Upper lobe of left lung (tissue), 6 donors: Measurements from ENCODE around the gene NDFIP2. TPM values are rescaled to one million over a fixed set of nuclear protein-coding genes. Genes with fewer than 3 reads are reported as not detected.
A peak's percentile ranks its signal among the peaks of the same experiment; 100 is the strongest.

Experiments
- ATAC-seq, 2 donors: fragments of 200-7000 bp; cut with Tn5 transposase; one replicate each; pipeline ENCODE4 v1.9.1; 2022; ENCODE audit warnings: mild to moderate bottlenecking in 2 of 2, moderate library complexity in 2 of 2; ENCODE audit not compliant: low FRiP score in 2 of 2
- DNase-seq, 2 donors: peaks; one replicate each; pipeline ENCODE4 v3.0.0-alpha.2; 2019 to 2020
- H3K27ac ChIP-seq, 4 donors: fragments of 200-600 bp; sonication (generic); one replicate each; pipeline ENCODE4 v1.5.1; 2016 to 2019
- H3K27me3 ChIP-seq, 4 donors: fragments of 200-600 bp; sonication (generic); one replicate each; pipeline ENCODE4 v1.5.1; 2017 to 2019
- H3K36me3 ChIP-seq, 4 donors: fragments of 200-600 bp; sonication (generic); one replicate each; pipeline ENCODE4 v1.5.1; 2016 to 2019
- H3K4me1 ChIP-seq, 4 donors: fragments of 200-600 bp; sonication (generic); one replicate each; pipeline ENCODE4 v1.5.1; 2018 to 2019
- H3K4me3 ChIP-seq, 4 donors: fragments of 200-600 bp; sonication (generic); one replicate each; pipeline ENCODE4 v1.5.1; 2017 to 2019; ENCODE audit warnings: mild to moderate bottlenecking in 2 of 4, moderate library complexity in 1 of 4
- H3K9me3 ChIP-seq, 4 donors: fragments of 200-600 bp; sonication (generic); one replicate each; pipeline ENCODE4 v1.5.1; 2018 to 2019
- EP300 ChIP-seq, 4 donors: sonication (generic); formaldehyde crosslinking; IDR thresholded peaks; one replicate each; pipeline ENCODE4 v1.5.1; 2017; ENCODE audit warnings: antibody characterized with exemption in 4 of 4, control low read depth in 2 of 4
- POLR2A ChIP-seq, 4 donors: fragments of 450-650 bp; IDR thresholded peaks; one replicate each; pipeline ENCODE4 v1.5.1; 2016 to 2017; ENCODE audit warnings: antibody characterized with exemption in 4 of 4, mild to moderate bottlenecking in 2 of 4
- POLR2AphosphoS5 ChIP-seq, 2 donors: sonication (generic); formaldehyde crosslinking; IDR thresholded peaks; one replicate each; pipeline ENCODE4 v1.5.1; 2017; ENCODE audit warnings: antibody characterized with exemption in 2 of 2
- WGBS, 2 donors: methylation state at CpG; one replicate each; pipeline ENCODE4 v1.1.5; 2017 to 2018; 5-methylcytosine and 5-hydroxymethylcytosine counted together
- total RNA-seq, 6 donors: library from RNA; depleted of rRNA in 4 of 6; stranded (reverse); fragments of >200 nt in 4 of 6; gene quantifications; one replicate each; pipeline versions ENCODE4 v1.1.0 to v1.2.1, GENCODE V29; 2016 to 2021
- TF ChIP-seq, protein P1 (sequence below), 6 experiments: fragments of 450-650 bp in 4 of 6; fragments of 200-600 bp in 2 of 6; sonication (generic) in 2 of 6; IDR thresholded peaks; one replicate each; pipeline ENCODE4 v1.5.1; 2016 to 2019; ENCODE audit warnings: antibody characterized with exemption in 6 of 6
- donor health status: DM: no; HTN: no; CAD: no; lungs with moderate emphysema.
- donor health status: DM: no; HTN: yes; CAD: no; lungs with severe emphysema.

NDFIP2 gene
- total RNA-seq, 6 donors from 2014 or later, result 8.4 to 37.2 (median 26.2) TPM

DNA sequence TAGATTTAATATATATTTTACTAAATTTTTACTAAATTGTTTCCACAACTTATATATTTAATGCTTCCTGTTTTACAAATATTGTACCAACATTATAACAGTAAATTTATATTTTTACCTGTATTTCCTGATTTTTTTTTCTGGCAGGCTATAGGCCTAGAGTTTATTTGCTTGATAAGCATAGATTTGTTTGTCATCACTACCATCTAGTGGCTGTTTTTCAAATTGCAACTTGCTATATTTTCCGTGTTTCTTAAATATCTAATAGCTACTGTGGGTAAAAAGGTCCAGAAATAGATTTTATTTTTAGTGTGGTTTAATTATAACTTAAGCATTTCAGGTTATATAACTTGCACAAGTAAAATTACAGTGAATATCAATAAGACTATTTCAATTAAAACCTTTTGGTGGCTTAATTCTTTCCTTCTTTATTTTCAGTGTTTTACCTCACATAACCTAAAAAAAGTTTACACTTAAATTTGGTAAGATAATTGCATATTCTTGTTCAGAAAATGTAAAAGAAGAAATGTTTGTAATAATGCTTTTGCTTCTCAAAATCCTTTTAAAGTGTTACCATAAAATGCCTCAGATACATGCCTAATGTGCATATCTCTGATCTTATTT lies 60.6 kb downstream of the NDFIP2 start:
- 0 to 2% methylated on average over 1 of the region's 1 CpG for WGBS, 2 donors
- DNase-seq (no peak), ATAC-seq (peak in 1 of 2 donors; percentile 78)
- peaks cover 0 to 7% (median 2%) of the 10 kb centered on the region in 4 donors for H3K36me3 ChIP-seq
- H3K4me1 ChIP-seq, result no peaks in the 10 kb centered on the region
- no peak overlapping the region for H3K4me3 ChIP-seq
- no peaks in the 10 kb centered on the region for H3K27me3 ChIP-seq
- H3K9me3 ChIP-seq, result no peaks in the 10 kb centered on the region
- H3K27ac ChIP-seq, result no peak overlapping the region
- no peak for TF ChIP-seq EP300 (IDR thresholded peaks at IDR 0.05)
- TF ChIP-seq, protein P1, sequence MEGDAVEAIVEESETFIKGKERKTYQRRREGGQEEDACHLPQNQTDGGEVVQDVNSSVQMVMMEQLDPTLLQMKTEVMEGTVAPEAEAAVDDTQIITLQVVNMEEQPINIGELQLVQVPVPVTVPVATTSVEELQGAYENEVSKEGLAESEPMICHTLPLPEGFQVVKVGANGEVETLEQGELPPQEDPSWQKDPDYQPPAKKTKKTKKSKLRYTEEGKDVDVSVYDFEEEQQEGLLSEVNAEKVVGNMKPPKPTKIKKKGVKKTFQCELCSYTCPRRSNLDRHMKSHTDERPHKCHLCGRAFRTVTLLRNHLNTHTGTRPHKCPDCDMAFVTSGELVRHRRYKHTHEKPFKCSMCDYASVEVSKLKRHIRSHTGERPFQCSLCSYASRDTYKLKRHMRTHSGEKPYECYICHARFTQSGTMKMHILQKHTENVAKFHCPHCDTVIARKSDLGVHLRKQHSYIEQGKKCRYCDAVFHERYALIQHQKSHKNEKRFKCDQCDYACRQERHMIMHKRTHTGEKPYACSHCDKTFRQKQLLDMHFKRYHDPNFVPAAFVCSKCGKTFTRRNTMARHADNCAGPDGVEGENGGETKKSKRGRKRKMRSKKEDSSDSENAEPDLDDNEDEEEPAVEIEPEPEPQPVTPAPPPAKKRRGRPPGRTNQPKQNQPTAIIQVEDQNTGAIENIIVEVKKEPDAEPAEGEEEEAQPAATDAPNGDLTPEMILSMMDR (IDR thresholded peaks at IDR 0.05), result peak; percentile 67 to 85 (median 82)
- no peak for TF ChIP-seq POLR2AphosphoS5 (IDR thresholded peaks at IDR 0.05)
- TF ChIP-seq POLR2A (IDR thresholded peaks at IDR 0.05), result no peak

DNA sequence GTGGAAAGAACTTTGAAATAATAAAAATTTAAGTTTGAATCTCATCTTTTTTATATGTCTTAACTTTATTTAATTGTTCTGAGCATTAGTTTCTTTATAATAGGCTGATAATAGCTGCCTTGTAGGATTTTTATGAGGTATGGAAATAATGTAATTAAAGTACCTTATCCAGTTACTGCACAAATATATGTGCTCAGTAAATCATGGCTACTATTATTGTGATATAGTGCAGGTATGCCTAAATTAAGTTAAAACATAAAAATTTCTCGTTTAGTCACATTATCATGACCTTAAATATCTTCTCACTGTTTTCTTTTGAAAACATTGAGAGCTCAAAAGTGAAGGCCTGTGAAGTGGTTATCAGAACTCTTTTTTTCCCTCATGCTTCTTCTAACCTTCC lies 62.9 kb downstream of the NDFIP2 start:
- no peaks in the 10 kb centered on the region for H3K4me1 ChIP-seq
- DNase-seq (no peak), ATAC-seq (no peak)
- no peaks in the 10 kb centered on the region for H3K27me3 ChIP-seq
- no peak overlapping the region for H3K4me3 ChIP-seq
- H3K9me3 ChIP-seq, result no peaks in the 10 kb centered on the region
- no peak overlapping the region for H3K27ac ChIP-seq
- peaks cover 0 to 7% (median 2%) of the 10 kb centered on the region in 4 donors for H3K36me3 ChIP-seq
- WGBS, 2 donors, result 90 to 96% methylated on average over 1 of the region's 1 CpG
- no peak for TF ChIP-seq POLR2A (IDR thresholded peaks at IDR 0.05)
- no peak for TF ChIP-seq POLR2AphosphoS5 (IDR thresholded peaks at IDR 0.05)
- no peak for TF ChIP-seq EP300 (IDR thresholded peaks at IDR 0.05)
- TF ChIP-seq, protein P1 (IDR thresholded peaks at IDR 0.05), result no peak

GRCh38 chr13:79547211-79548195 lies 66.5 kb downstream of the NDFIP2 start:
- H3K27ac ChIP-seq, result no peak overlapping the region
- H3K4me1 ChIP-seq, result peaks cover 0 to 5% (median 2%) of the 10 kb centered on the region in 4 donors
- no peak for ATAC-seq
- DNase-seq, result no peak
- H3K36me3 ChIP-seq, result peaks cover 0 to 4% (median 2%) of the 10 kb centered on the region in 4 donors
- no peak overlapping the region for H3K4me3 ChIP-seq
- H3K9me3 ChIP-seq, result no peaks in the 10 kb centered on the region
- 83 to 90% methylated on average over 4 of the region's 4 CpGs for WGBS, 2 donors
- TF ChIP-seq EP300 (IDR thresholded peaks at IDR 0.05), result no peak
- TF ChIP-seq, protein P1 (IDR thresholded peaks at IDR 0.05), result no peak
- TF ChIP-seq POLR2AphosphoS5 (IDR thresholded peaks at IDR 0.05), result no peak
- TF ChIP-seq POLR2A (IDR thresholded peaks at IDR 0.05), result no peak
- no peaks in the 10 kb centered on the region for H3K27me3 ChIP-seq

DNA sequence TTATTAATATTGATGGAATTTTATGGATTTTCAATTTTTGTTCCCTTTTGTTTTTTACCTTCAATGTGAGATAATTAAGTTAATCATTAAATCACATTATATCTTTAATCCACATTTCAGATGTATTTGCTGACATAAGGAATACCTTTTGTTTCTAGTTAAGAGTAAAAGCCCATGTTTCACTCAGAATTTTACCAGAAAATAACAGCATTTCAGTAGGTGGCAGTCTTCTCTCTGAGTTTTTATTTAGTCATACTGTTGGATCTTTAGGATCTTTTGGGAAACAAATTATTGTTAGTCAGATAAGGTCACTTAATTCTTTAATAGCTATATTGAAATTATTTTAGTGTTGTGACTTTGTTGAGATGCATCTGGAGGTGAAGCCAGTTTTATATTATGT lies 67.9 kb downstream of the NDFIP2 start:
- H3K4me3 ChIP-seq, result no peak overlapping the region
- no peaks in the 10 kb centered on the region for H3K36me3 ChIP-seq
- no peaks in the 10 kb centered on the region for H3K9me3 ChIP-seq
- no peak for ATAC-seq
- no peaks in the 10 kb centered on the region for H3K27me3 ChIP-seq
- TF ChIP-seq POLR2A (IDR thresholded peaks at IDR 0.05) (no peak), POLR2AphosphoS5 (IDR thresholded peaks at IDR 0.05) (no peak), EP300 (IDR thresholded peaks at IDR 0.05) (no peak)
- TF ChIP-seq, protein P1 (IDR thresholded peaks at IDR 0.05), result no peak
- no peak overlapping the region for H3K27ac ChIP-seq
- H3K4me1 ChIP-seq, result peaks cover 0 to 5% (median 2%) of the 10 kb centered on the region in 4 donors
- DNase-seq, result no peak
